ENCODE data around the gene CLBA1.

CLBA1 gene

DNA sequence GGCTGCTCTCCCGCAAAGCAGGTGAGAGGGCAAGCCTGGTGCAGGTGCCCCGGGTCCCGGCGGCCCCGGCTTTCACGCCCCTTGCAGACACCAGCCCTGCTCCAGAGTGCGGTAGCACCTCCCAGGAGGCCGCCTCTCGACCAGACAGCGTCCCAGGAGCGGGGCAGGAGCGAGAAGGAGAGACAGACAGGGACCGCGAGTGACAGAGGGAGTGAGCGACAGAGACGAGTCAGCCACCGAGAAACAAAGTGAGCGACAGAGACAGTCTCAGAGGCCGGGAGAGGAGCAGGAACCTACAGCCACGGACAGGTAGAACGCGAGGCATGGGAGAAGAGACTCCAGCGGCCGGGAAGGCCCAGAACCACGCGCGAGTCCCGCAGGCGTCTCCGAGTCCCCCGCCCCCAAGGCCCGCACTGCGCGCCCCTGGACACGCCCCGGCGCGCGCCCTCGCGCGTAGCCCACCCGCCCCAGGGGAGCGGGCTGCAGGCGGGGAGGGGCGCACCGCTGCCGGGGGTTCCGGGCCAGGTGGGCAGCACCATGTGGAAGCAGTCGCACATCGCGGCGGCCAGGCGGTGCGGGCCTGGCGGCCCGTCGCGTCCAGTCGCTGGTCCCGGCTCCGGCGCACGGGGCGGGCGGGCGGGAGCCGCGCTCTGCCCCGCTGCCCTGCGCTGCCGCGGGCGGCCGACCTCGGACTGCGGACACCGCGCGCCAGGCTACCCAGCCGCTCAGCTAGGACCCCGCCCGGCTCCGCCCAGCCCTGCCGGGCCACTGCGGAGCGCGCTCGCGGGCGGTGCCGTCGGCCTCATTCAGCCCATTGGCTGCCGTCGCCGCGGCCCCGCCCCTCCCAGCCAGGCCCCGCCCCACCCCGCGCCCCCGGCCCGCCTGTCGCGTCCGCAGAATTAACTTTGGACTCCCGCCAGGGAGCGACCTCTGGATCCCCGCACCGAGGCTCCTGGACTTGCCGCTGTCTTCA, 7.6 kb upstream of the CLBA1 start, which contains the start of gene AHNAK2 (continued):
- TF ChIP-seq SCRT1 (tag by site-specific recombination; IDR thresholded peaks at IDR 0.05; ENCODE audit: borderline replicate concordance) = no peak
- TF ChIP-seq ZBTB1 (tag by site-specific recombination; IDR thresholded peaks at IDR 0.05) = no peak
- TF ChIP-seq ZNF621 (tag by site-specific recombination; IDR thresholded peaks at IDR 0.05) = no peak
- TF ChIP-seq ZNF266 (tag by site-specific recombination; IDR thresholded peaks at IDR 0.05; ENCODE audit: low read depth) = no peak
- TF ChIP-seq, protein P1, sequence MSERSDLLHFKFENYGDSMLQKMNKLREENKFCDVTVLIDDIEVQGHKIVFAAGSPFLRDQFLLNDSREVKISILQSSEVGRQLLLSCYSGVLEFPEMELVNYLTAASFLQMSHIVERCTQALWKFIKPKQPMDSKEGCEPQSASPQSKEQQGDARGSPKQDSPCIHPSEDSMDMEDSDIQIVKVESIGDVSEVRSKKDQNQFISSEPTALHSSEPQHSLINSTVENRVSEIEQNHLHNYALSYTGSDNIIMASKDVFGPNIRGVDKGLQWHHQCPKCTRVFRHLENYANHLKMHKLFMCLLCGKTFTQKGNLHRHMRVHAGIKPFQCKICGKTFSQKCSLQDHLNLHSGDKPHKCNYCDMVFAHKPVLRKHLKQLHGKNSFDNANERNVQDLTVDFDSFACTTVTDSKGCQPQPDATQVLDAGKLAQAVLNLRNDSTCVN (tag by site-specific recombination; optimal IDR thresholded peaks at IDR 0.05) = peak; percentile 70
- no peak for TF ChIP-seq ZNF37A (tag by site-specific recombination; IDR thresholded peaks at IDR 0.05)
- no peak for TF ChIP-seq ZNF426 (tag by site-specific recombination; IDR thresholded peaks at IDR 0.05)
- TF ChIP-seq ZNF596 (tag by site-specific recombination; IDR thresholded peaks at IDR 0.05) = 0 out of 2 replicates have a peak, but pooled peaks have one; percentile 3
- no peak for TF ChIP-seq RBAK (tag by site-specific recombination; IDR thresholded peaks at IDR 0.05)
- TF ChIP-seq, protein P2, sequence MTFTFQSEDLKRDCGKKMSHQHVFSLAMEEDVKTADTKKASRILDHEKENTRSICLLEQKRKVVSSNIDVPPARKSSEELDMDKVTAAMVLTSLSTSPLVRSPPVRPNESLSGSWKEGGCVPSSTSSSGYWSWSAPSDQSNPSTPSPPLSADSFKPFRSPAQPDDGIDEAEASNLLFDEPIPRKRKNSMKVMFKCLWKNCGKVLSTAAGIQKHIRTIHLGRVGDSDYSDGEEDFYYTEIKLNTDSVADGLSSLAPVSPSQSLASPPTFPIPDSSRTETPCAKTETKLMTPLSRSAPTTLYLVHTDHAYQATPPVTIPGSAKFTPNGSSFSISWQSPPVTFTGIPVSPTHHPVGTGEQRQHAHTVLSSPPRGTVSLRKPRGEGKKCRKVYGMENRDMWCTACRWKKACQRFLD (tag by site-specific recombination; IDR thresholded peaks at IDR 0.05) = no peak
- no peak for TF ChIP-seq ZNF10 (tag by site-specific recombination; IDR thresholded peaks at IDR 0.05)
- TF ChIP-seq ZBTB17 (tag by site-specific recombination; IDR thresholded peaks at IDR 0.05) = peak; percentile 65
- TF ChIP-seq ZNF366 (tag by site-specific recombination; conservative IDR thresholded peaks at IDR 0.05) = 0 out of 2 replicates have a peak, but pooled peaks have one; percentile 29
- TF ChIP-seq ZNF600 (tag by site-specific recombination; IDR thresholded peaks at IDR 0.05) = peak; percentile 43; the same call in 1 of the 2 replicates
- TF ChIP-seq, protein P3, sequence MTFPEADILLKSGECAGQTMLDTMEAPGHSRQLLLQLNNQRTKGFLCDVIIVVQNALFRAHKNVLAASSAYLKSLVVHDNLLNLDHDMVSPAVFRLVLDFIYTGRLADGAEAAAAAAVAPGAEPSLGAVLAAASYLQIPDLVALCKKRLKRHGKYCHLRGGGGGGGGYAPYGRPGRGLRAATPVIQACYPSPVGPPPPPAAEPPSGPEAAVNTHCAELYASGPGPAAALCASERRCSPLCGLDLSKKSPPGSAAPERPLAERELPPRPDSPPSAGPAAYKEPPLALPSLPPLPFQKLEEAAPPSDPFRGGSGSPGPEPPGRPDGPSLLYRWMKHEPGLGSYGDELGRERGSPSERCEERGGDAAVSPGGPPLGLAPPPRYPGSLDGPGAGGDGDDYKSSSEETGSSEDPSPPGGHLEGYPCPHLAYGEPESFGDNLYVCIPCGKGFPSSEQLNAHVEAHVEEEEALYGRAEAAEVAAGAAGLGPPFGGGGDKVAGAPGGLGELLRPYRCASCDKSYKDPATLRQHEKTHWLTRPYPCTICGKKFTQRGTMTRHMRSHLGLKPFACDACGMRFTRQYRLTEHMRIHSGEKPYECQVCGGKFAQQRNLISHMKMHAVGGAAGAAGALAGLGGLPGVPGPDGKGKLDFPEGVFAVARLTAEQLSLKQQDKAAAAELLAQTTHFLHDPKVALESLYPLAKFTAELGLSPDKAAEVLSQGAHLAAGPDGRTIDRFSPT (tag by site-specific recombination; IDR thresholded peaks at IDR 0.05) = no peak; the same call in 1 of the 2 replicates
- no peak for TF ChIP-seq SETDB1 (IDR thresholded peaks at IDR 0.05; ENCODE audit: insufficient read length, low read length)
- TF ChIP-seq, protein P4, sequence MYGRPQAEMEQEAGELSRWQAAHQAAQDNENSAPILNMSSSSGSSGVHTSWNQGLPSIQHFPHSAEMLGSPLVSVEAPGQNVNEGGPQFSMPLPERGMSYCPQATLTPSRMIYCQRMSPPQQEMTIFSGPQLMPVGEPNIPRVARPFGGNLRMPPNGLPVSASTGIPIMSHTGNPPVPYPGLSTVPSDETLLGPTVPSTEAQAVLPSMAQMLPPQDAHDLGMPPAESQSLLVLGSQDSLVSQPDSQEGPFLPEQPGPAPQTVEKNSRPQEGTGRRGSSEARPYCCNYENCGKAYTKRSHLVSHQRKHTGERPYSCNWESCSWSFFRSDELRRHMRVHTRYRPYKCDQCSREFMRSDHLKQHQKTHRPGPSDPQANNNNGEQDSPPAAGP (tag by site-specific recombination; IDR thresholded peaks at IDR 0.05) = 0 out of 2 replicates have a peak, but pooled peaks have one; percentile 44
- TF ChIP-seq ZNF350 (tag by site-specific recombination; IDR thresholded peaks at IDR 0.05) = no peak
- TF ChIP-seq ZBTB20 (tag by site-specific recombination; IDR thresholded peaks at IDR 0.05) = peak; percentile 31; the same call in 1 of the 2 replicates
- no peak for TF ChIP-seq ZNF501 (tag by site-specific recombination; IDR thresholded peaks at IDR 0.05)
- peak; percentile 41; the same call in 1 of the 2 replicates for TF ChIP-seq ZNF76 (tag by site-specific recombination; IDR thresholded peaks at IDR 0.05; ENCODE audit: borderline replicate concordance, low read depth)
- TF ChIP-seq, protein P5, sequence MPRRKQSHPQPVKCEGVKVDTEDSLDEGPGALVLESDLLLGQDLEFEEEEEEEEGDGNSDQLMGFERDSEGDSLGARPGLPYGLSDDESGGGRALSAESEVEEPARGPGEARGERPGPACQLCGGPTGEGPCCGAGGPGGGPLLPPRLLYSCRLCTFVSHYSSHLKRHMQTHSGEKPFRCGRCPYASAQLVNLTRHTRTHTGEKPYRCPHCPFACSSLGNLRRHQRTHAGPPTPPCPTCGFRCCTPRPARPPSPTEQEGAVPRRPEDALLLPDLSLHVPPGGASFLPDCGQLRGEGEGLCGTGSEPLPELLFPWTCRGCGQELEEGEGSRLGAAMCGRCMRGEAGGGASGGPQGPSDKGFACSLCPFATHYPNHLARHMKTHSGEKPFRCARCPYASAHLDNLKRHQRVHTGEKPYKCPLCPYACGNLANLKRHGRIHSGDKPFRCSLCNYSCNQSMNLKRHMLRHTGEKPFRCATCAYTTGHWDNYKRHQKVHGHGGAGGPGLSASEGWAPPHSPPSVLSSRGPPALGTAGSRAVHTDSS (tag by site-specific recombination; IDR thresholded peaks at IDR 0.05) = no peak
- TF ChIP-seq, protein P6, sequence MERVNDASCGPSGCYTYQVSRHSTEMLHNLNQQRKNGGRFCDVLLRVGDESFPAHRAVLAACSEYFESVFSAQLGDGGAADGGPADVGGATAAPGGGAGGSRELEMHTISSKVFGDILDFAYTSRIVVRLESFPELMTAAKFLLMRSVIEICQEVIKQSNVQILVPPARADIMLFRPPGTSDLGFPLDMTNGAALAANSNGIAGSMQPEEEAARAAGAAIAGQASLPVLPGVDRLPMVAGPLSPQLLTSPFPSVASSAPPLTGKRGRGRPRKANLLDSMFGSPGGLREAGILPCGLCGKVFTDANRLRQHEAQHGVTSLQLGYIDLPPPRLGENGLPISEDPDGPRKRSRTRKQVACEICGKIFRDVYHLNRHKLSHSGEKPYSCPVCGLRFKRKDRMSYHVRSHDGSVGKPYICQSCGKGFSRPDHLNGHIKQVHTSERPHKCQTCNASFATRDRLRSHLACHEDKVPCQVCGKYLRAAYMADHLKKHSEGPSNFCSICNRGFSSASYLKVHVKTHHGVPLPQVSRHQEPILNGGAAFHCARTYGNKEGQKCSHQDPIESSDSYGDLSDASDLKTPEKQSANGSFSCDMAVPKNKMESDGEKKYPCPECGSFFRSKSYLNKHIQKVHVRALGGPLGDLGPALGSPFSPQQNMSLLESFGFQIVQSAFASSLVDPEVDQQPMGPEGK (tag by site-specific recombination; IDR thresholded peaks at IDR 0.05) = 0 out of 2 replicates have a peak, but pooled peaks have one; percentile 13
- TF ChIP-seq, protein P7, sequence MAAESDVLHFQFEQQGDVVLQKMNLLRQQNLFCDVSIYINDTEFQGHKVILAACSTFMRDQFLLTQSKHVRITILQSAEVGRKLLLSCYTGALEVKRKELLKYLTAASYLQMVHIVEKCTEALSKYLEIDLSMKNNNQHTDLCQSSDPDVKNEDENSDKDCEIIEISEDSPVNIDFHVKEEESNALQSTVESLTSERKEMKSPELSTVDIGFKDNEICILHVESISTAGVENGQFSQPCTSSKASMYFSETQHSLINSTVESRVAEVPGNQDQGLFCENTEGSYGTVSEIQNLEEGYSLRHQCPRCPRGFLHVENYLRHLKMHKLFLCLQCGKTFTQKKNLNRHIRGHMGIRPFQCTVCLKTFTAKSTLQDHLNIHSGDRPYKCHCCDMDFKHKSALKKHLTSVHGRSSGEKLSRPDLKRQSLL (tag by site-specific recombination; IDR thresholded peaks at IDR 0.05) = no peak
- TF ChIP-seq ZNF335 (tag by site-specific recombination; conservative IDR thresholded peaks at IDR 0.05) = peak; percentile 45
- TF ChIP-seq, protein P8, sequence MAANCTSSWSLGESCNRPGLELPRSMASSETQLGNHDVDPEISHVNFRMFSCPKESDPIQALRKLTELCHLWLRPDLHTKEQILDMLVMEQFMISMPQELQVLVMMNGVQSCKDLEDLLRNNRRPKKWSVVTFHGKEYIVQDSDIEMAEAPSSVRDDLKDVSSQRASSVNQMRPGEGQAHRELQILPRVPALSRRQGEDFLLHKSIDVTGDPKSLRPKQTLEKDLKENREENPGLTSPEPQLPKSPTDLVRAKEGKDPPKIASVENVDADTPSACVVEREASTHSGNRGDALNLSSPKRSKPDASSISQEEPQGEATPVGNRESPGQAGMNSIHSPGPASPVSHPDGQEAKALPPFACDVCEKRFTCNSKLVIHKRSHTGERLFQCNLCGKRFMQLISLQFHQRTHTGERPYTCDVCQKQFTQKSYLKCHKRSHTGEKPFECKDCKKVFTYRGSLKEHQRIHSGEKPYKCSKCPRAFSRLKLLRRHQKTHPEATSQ (tag by site-specific recombination; IDR thresholded peaks at IDR 0.05) = no peak
